Thyroid gland (tissue), 4 donors: Measurements from ENCODE around the gene ACP6.

ENCODE experiments used
- CTCF ChIP-seq, 6 experiments: fragments of 200-600 bp in 3 of 6; fragments of 450-650 bp in 3 of 6; sonication (generic) in 3 of 6; IDR thresholded peaks; one replicate each; pipeline ENCODE4 v1.5.1; 2016 to 2019; ENCODE audit warnings: antibody characterized with exemption in 6 of 6, mild to moderate bottlenecking in 2 of 6, inconsistent platforms in 1 of 6, moderate library complexity in 1 of 6
- POLR2A ChIP-seq, 2 donors: fragments of 450-650 bp; IDR thresholded peaks; one replicate each; pipeline ENCODE4 v1.6.1; 2017; ENCODE audit warnings: antibody characterized with exemption in 2 of 2, mild to moderate bottlenecking in 2 of 2, moderate library complexity in 1 of 2

- no peak for TF ChIP-seq CTCF (IDR thresholded peaks at IDR 0.05)
- TF ChIP-seq POLR2A (IDR thresholded peaks at IDR 0.05), result no peak
Observed at GRCh38 chr1:147636314-147636713, 34.0 kb downstream of the ACP6 start.
